Mammary microvascular endothelial cell (primary cell): ENCODE measurements around the gene GFOD2. TPM values are rescaled to one million over a fixed set of nuclear protein-coding genes. Genes with fewer than 3 reads are reported as not detected.

Source experiments
- total RNA-seq: library from RNA; depleted of rRNA; stranded (reverse); fragments of >200 nt; gene quantifications from 2 replicates; pipeline ENCODE4 v1.2.3, GENCODE V29; 2015

GFOD2 gene
- 19.6 TPM in 2 replicates for total RNA-seq

GRCh38 chr16:67719048-67719777, at the start of gene GFOD2:
Gene GFOD2 (minus strand): TSS chr16:67719316. CDS start chr16:67685715, 33,601 bp downstream.

GRCh38 chr16:67666559-67667452, 52.3 kb downstream of the GFOD2 start, which contains the start of the genes C16orf86 and ENKD1:
Gene C16orf86 (plus strand): TSS chr16:67666814. CDS start chr16:67666971, 157 bp downstream.
Gene ENKD1 (minus strand): TSS chr16:67666750. CDS start chr16:67666442, 308 bp downstream.

DNA sequence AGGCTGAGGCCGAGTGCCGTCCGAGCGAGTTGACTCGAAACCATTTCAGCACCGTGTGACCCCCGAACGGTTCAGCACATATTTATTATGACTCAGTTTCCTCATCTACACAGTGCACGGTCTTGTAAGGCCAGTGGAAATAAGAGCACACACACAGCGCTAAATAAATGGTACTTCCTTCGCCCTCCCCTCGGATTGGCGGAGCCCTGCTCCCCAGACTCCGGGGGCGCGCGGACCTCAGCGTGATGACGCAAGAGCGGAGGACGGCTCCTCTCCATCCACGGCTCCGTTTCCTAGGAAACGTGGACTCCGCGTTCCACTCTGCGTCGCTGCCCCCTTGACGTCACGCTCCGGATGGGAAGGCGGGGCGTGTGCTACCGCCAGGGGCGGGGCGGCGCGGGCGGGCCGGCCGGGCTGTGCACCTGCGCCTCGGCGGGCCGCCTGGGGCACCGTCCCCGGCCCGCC, 58.5 kb downstream of the GFOD2 start, which contains the start of gene PARD6A:
TSS of gene PARD6A (plus strand) at position 397 of the 465 bp plus-strand sequence. CDS start 79 bp downstream, outside the sequence.

DNA sequence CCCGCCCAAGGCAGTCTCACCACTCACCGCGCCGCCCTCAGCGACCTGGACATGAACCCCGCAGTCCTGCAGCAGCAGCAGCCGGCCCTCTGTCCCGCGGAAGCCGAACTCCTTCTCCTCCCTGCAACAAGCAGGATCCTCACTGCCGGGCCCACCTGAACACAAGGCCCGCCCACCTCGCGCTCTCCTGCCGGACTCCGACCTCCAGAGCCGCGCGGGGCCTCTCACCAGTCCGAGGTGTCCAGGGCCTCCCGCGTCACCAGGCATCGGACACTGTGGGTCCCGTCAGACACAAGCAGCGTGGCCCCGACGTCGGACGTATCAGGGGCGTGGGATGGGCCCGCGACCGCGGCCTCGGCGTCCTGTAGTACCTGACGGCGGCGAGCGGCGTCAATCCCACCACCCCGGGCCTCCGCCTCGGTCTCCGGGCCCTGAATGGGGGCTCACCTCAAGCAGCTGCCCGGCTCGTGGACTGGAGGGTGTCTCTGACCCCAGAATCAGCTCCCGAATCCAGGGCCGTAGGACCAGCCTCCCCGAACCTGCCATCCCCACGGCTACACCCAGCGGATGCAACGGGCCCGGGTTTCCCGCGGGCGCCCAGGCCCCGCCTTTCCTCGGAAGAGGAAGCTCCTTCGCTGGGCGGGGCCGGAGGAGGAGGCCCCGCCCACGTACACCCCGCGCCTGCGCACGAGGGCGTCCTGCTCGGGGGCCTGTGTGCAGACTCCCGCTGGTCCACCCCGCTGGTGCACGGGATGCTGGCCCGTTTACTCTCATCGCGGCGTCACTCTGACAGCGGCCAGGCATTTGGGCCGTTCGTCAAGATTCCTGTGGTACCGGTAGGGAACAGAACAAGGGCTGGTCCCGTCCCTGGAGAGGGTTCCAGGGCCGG, 59.2 kb downstream of the GFOD2 start, which contains the start of gene ACD:
TSS of gene ACD (minus strand) at position 586 of the 889 bp plus-strand sequence. CDS start at position 546, 40 bp downstream.

Other genes starting within 250 kb of the GFOD2 start
- gene ATP6V0D1, start 238.2 kb downstream of the GFOD2 start, total RNA-seq = 170 and 206 TPM in 2 replicates
- gene AGRP, start 235.8 kb downstream of the GFOD2 start, total RNA-seq = not detected in 2 replicates
- 53.6 and 66.6 TPM in 2 replicates for gene RIPOR1, start 190.5 kb downstream of the GFOD2 start, total RNA-seq
- 25.5 and 27.7 TPM in 2 replicates for gene CTCF, start 156.8 kb downstream of the GFOD2 start, total RNA-seq
- 0.25 and 3.6 TPM in 2 replicates for gene CARMIL2, start 74.2 kb downstream of the GFOD2 start, total RNA-seq
- gene ACD, start 59.1 kb downstream of the GFOD2 start, total RNA-seq = 26.0 and 35.8 TPM in 2 replicates
- 2.8 and 4.5 TPM in 2 replicates for gene PARD6A, start 58.4 kb downstream of the GFOD2 start, total RNA-seq
- 14.3 and 16.5 TPM in 2 replicates for gene ENKD1, start 52.6 kb downstream of the GFOD2 start, total RNA-seq
- gene C16orf86, start 52.5 kb downstream of the GFOD2 start, total RNA-seq = 3.6 and 5.8 TPM in 2 replicates
- 8.6 and 10.3 TPM in 2 replicates for gene RANBP10, start 87.2 kb upstream of the GFOD2 start, total RNA-seq
- gene TSNAXIP1, start 87.6 kb upstream of the GFOD2 start, total RNA-seq = 0.13 and 0.20 TPM in 2 replicates
- 35.4 and 40.7 TPM in 2 replicates for gene THAP11, start 123.0 kb upstream of the GFOD2 start, total RNA-seq
- gene NUTF2, start 127.6 kb upstream of the GFOD2 start, total RNA-seq = 158 and 170 TPM in 2 replicates
- gene CENPT, start 128.4 kb upstream of the GFOD2 start, total RNA-seq = 29.4 and 31.6 TPM in 2 replicates
- gene EDC4, start 153.7 kb upstream of the GFOD2 start, total RNA-seq = 50.1 and 74.3 TPM in 2 replicates
- 0.69 TPM in 1 of 2 replicates, not detected in the other for gene NRN1L, start 165.6 kb upstream of the GFOD2 start, total RNA-seq
- 8.3 and 10.8 TPM in 2 replicates for gene PSKH1, start 173.9 kb upstream of the GFOD2 start, total RNA-seq
- 0.84 and 0.87 TPM in 2 replicates for gene CTRL, start 212.5 kb upstream of the GFOD2 start, total RNA-seq
- 73.8 and 78.3 TPM in 2 replicates for gene PSMB10, start 217.5 kb upstream of the GFOD2 start, total RNA-seq
- 3.7 and 4.5 TPM in 2 replicates for gene LCAT, start 224.8 kb upstream of the GFOD2 start, total RNA-seq
- gene SLC12A4, start 249.3 kb upstream of the GFOD2 start, total RNA-seq = 34.7 and 40.2 TPM in 2 replicates